GM12878 (cell line): Measurements from ENCODE around the gene WNT9A. TPM values are rescaled to one million over a fixed set of nuclear protein-coding genes. Genes with fewer than 3 reads are reported as not detected.
A peak's percentile ranks its signal among the peaks of the same experiment; 100 is the strongest.

Experiments used
- ATAC-seq: fragments of 200-7000 bp; cut with Tn5 transposase; 3 replicates; pipeline ENCODE4 v1.9.1; 2020; ENCODE audit warnings: mild to moderate bottlenecking, moderate library complexity
- BruUV-seq: library from RNA; stranded (reverse); fragments of 400-500 nt; replicated peaks from 2 replicates; lab custom pipeline; 2021; lab: Mats Ljungman, UMichigan
- CTCF ChIA-PET: fragments of 300-600 bp; sonication (Branson Sonifier 250); formaldehyde crosslinking; extraction: SDS; loops from one replicate; lab custom pipeline; 2021; ENCODE audit warnings: inconsistent platforms; lab: Yijun Ruan, JAX
- POLR2A ChIA-PET: fragments of 350-600 bp; formaldehyde crosslinking; extraction: SDS; loops from one replicate; lab custom pipeline; 2021; ENCODE audit warnings: inconsistent platforms; lab: Charles Lee
- RAD21 ChIA-PET: fragments of 300-600 bp; sonication (Branson Sonifier 250); formaldehyde crosslinking; loops from one replicate; lab custom pipeline; 2023; ENCODE audit warnings: antibody characterized with exemption; ENCODE audit not compliant: unreplicated experiment; lab: Charles Lee
- SMC1A ChIA-PET: fragments of 300-600 bp; sonication (Branson Sonifier 250); formaldehyde crosslinking; loops from one replicate; lab custom pipeline; 2023; ENCODE audit not compliant: unreplicated experiment, uncharacterized antibody; lab: Charles Lee
- DNase-seq: peaks from one replicate; pipeline ENCODE4 v3.0.0-alpha.2; 2011; ENCODE audit warnings: low read depth, low spot score
- FAIRE-seq: peaks from 3 replicates; lab custom pipeline; 2011; peaks lifted over from hg19 to GRCh38; lab: Jason Lieb, UNC
- H2AFZ ChIP-seq: 2 replicates; pipeline ENCODE4 v1.6.0; 2011; ENCODE audit warnings: low read depth, low read length, control low read depth; ENCODE audit not compliant: control insufficient read depth
- H3K27ac ChIP-seq: 2 replicates; pipeline ENCODE4 v1.5.1; 2011; ENCODE audit warnings: control low read depth; ENCODE audit not compliant: control insufficient read depth, insufficient read depth
- H3K27me3 ChIP-seq, 2 experiments: replicated peaks in 1 of 2; 2 replicates each; pipeline versions ENCODE4 v1.6.0 to v1.6.1; 2011; ENCODE audit warnings: low read length in 1 of 2; ENCODE audit not compliant: control insufficient read depth in 2 of 2, insufficient read depth in 2 of 2
- H3K36me3 ChIP-seq, 2 experiments: 2 replicates each; pipeline ENCODE4 v1.5.1; 2011; ENCODE audit warnings: low read length in 1 of 2; ENCODE audit not compliant: control insufficient read depth in 2 of 2, insufficient read depth in 2 of 2
- H3K4me1 ChIP-seq: 2 replicates; pipeline ENCODE4 v1.6.1; 2011; ENCODE audit warnings: mild to moderate bottlenecking, low read length, moderate library complexity, mixed read lengths; ENCODE audit not compliant: control insufficient read depth, insufficient read depth
- H3K4me2 ChIP-seq: 2 replicates; pipeline ENCODE4 v1.6.0; 2011; ENCODE audit warnings: control low read depth; ENCODE audit not compliant: control insufficient read depth, insufficient read depth
- H3K4me3 ChIP-seq: fragments of 200-600 bp; sonication (generic); 2 replicates; pipeline ENCODE4 v1.5.1; 2016
- H3K79me2 ChIP-seq: 2 replicates; pipeline ENCODE4 v1.6.0; 2011; ENCODE audit warnings: low read length; ENCODE audit not compliant: control insufficient read depth, insufficient read depth
- H3K9ac ChIP-seq: 2 replicates; pipeline ENCODE4 v1.8.0; 2011; ENCODE audit warnings: low read length, control low read depth, mixed read lengths; ENCODE audit not compliant: control insufficient read depth, insufficient read depth
- H3K9me3 ChIP-seq: replicated peaks from 3 replicates; pipeline ENCODE4 v1.5.1; 2011; ENCODE audit warnings: mild to moderate bottlenecking, low read length; ENCODE audit not compliant: control insufficient read depth, insufficient read depth
- H4K20me1 ChIP-seq: 2 replicates; pipeline ENCODE4 v1.6.0; 2011; ENCODE audit not compliant: control insufficient read depth, insufficient read depth
- CREM ChIP-seq: IDR thresholded peaks from 2 replicates; pipeline ENCODE4 v1.6.1; 2014; ENCODE audit warnings: antibody characterized with exemption, low read depth
- IRF5 ChIP-seq: fragments of 450-650 bp; IDR thresholded peaks from 2 replicates; pipeline ENCODE4 v1.6.1; 2017; ENCODE audit warnings: borderline replicate concordance
- MLLT1 ChIP-seq: fragments of 450-650 bp; IDR thresholded peaks from 2 replicates; pipeline ENCODE4 v1.6.1; 2016; ENCODE audit warnings: mild to moderate bottlenecking
- SMAD1 ChIP-seq: fragments of 450-650 bp; IDR thresholded peaks from 2 replicates; pipeline ENCODE4 v1.6.1; 2018; ENCODE audit warnings: mild to moderate bottlenecking, low read depth; ENCODE audit not compliant: partially characterized antibody
- SMC3 ChIP-seq: IDR thresholded peaks from 2 replicates; pipeline ENCODE4 v1.6.1; 2011; ENCODE audit warnings: low read length, improper control_type of control experiment, borderline replicate concordance
- SREBF2 ChIP-seq: IDR thresholded peaks from 2 replicates; pipeline ENCODE4 v1.6.1; 2012; ENCODE audit warnings: mild to moderate bottlenecking, low read length
- ZNF274 ChIP-seq: IDR thresholded peaks from one replicate; pipeline ENCODE4 v1.8.0; 2011; ENCODE audit not compliant: insufficient read length, insufficient read depth
- WGBS: methylation state at CpG from one replicate; pipeline ENCODE4 v1.1.6; 2016; ENCODE audit warnings: low lambda C conversion rate; ENCODE audit not compliant: insufficient replicate concordance, insufficient coverage; ENCODE audit errors: missing lambda C conversion rate; 5-methylcytosine and 5-hydroxymethylcytosine counted together
- in situ Hi-C: fragments of 300-500 bp; cut with MboI; formaldehyde crosslinking; loops from 9 replicates; pipeline ENCODE4 v1.14.3; 2018; ENCODE audit warnings: mixed read lengths
- intact Hi-C: fragments of 100-400 bp; cut with micrococcal nuclease; formaldehyde crosslinking; loops from one replicate; pipeline ENCODE4 v1.14.2; 2022; ENCODE audit not compliant: unreplicated experiment
- polyA plus RNA-seq, 11 experiments: library from polyadenylated mRNA; depleted of rRNA in 4 of 11; unstranded in 6 of 11; stranded (reverse) in 5 of 11; fragments of >200 nt; fragmentation: Nextera tagmentation in 4 of 11; fragmentation: Illumina TruSeq in 1 of 11; extraction: Ambion mirVana in 4 of 11; extraction: Trizol in 1 of 11; gene quantifications; 1 replicate in 1 of 11; 2 replicates in 10 of 11; pipeline versions ENCODE4 v1.2.1 to v1.2.3, GENCODE V29; 2011 to 2016; ENCODE audit warnings: inconsistent platforms in 2 of 11, missing spikeins in 2 of 11, low read depth in 1 of 11
- total RNA-seq, 4 experiments: library from RNA; depleted of rRNA in 3 of 4; stranded (reverse); fragments of >200 nt in 3 of 4; fragmentation: Illumina TruSeq in 1 of 4; extraction: Trizol in 1 of 4; gene quantifications; 2 replicates each; pipeline versions ENCODE4 v1.2.1 to v1.2.3, GENCODE V29; 2013 to 2021
- TF ChIP-seq, protein P1 (sequence below): IDR thresholded peaks from 2 replicates; pipeline ENCODE4 v1.6.1; 2012; ENCODE audit warnings: mild to moderate bottlenecking, low read depth, low read length
- TF ChIP-seq, protein P2 (sequence below): fragments of 450-650 bp; IDR thresholded peaks from 2 replicates; pipeline ENCODE4 v1.6.1; 2017; ENCODE audit warnings: mild to moderate bottlenecking, low read depth, inconsistent platforms; ENCODE audit not compliant: poor library complexity, severe bottlenecking

WNT9A gene
- total and polyA plus RNA-seq, 10 of the 15 experiments (the other 5 are each of a cell fraction or from before 2014, with no cell fraction given), result not detected

GRCh38 chr1:227901906-227902640, 45.7 kb downstream of the WNT9A start:
- no peaks in the 10 kb centered on the region for H3K27me3 ChIP-seq
- 6% methylated on average over 9 of the region's 11 CpGs for WGBS
- H3K9me3 ChIP-seq, result no peaks in the 10 kb centered on the region
- no peaks in the 10 kb centered on the region for H3K79me2 ChIP-seq
- TF ChIP-seq ZNF274 (no peak), CREM (no peak), SREBF2 (no peak), SMC3 (no peak), MLLT1 (no peak), IRF5 (no peak), SMAD1 (no peak)
- TF ChIP-seq, protein P1, sequence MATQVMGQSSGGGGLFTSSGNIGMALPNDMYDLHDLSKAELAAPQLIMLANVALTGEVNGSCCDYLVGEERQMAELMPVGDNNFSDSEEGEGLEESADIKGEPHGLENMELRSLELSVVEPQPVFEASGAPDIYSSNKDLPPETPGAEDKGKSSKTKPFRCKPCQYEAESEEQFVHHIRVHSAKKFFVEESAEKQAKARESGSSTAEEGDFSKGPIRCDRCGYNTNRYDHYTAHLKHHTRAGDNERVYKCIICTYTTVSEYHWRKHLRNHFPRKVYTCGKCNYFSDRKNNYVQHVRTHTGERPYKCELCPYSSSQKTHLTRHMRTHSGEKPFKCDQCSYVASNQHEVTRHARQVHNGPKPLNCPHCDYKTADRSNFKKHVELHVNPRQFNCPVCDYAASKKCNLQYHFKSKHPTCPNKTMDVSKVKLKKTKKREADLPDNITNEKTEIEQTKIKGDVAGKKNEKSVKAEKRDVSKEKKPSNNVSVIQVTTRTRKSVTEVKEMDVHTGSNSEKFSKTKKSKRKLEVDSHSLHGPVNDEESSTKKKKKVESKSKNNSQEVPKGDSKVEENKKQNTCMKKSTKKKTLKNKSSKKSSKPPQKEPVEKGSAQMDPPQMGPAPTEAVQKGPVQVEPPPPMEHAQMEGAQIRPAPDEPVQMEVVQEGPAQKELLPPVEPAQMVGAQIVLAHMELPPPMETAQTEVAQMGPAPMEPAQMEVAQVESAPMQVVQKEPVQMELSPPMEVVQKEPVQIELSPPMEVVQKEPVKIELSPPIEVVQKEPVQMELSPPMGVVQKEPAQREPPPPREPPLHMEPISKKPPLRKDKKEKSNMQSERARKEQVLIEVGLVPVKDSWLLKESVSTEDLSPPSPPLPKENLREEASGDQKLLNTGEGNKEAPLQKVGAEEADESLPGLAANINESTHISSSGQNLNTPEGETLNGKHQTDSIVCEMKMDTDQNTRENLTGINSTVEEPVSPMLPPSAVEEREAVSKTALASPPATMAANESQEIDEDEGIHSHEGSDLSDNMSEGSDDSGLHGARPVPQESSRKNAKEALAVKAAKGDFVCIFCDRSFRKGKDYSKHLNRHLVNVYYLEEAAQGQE, result no peak
- TF ChIP-seq, protein P2, sequence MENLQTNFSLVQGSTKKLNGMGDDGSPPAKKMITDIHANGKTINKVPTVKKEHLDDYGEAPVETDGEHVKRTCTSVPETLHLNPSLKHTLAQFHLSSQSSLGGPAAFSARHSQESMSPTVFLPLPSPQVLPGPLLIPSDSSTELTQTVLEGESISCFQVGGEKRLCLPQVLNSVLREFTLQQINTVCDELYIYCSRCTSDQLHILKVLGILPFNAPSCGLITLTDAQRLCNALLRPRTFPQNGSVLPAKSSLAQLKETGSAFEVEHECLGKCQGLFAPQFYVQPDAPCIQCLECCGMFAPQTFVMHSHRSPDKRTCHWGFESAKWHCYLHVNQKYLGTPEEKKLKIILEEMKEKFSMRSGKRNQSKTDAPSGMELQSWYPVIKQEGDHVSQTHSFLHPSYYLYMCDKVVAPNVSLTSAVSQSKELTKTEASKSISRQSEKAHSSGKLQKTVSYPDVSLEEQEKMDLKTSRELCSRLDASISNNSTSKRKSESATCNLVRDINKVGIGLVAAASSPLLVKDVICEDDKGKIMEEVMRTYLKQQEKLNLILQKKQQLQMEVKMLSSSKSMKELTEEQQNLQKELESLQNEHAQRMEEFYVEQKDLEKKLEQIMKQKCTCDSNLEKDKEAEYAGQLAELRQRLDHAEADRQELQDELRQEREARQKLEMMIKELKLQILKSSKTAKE, result no peak
- no peak overlapping the region for H3K4me2 ChIP-seq
- H3K27ac ChIP-seq, result no peak overlapping the region
- RAD21 ChIA-PET, result no interaction called here
- no peaks in the 10 kb centered on the region for H3K36me3 ChIP-seq
- ATAC-seq, result peak; percentile 23; the same call in 2 of the 3 replicates
- no peak for DNase-seq
- in situ Hi-C loops (no loop called here), intact Hi-C loops (loop anchor here (10.0 kb wide), 1 partner anchor 57 kb away; no protein-coding TSS in a partner anchor)
- FAIRE-seq, result no peak
- no TSS peak for BruUV-seq
- H3K9ac ChIP-seq, result no peak overlapping the region
- no peak overlapping the region for H2AFZ ChIP-seq
- no peaks in the 10 kb centered on the region for H3K4me1 ChIP-seq
- POLR2A ChIA-PET, result no interaction called here
- SMC1A ChIA-PET, result no interaction called here
- CTCF ChIA-PET, result no interaction called here
- H4K20me1 ChIP-seq, result no peaks in the 10 kb centered on the region
- no peak overlapping the region for H3K4me3 ChIP-seq
